ENCODE results near the gene KLHL42. TPM values are rescaled to one million over a fixed set of nuclear protein-coding genes. Genes with fewer than 3 reads are reported as not detected.

KLHL42 gene
- total and polyA plus RNA-seq, 10 of the 15 experiments (the other 5 are each of a cell fraction or from before 2014, with no cell fraction given) = 2.1 to 18.2 (median 13.1) TPM

DNA sequence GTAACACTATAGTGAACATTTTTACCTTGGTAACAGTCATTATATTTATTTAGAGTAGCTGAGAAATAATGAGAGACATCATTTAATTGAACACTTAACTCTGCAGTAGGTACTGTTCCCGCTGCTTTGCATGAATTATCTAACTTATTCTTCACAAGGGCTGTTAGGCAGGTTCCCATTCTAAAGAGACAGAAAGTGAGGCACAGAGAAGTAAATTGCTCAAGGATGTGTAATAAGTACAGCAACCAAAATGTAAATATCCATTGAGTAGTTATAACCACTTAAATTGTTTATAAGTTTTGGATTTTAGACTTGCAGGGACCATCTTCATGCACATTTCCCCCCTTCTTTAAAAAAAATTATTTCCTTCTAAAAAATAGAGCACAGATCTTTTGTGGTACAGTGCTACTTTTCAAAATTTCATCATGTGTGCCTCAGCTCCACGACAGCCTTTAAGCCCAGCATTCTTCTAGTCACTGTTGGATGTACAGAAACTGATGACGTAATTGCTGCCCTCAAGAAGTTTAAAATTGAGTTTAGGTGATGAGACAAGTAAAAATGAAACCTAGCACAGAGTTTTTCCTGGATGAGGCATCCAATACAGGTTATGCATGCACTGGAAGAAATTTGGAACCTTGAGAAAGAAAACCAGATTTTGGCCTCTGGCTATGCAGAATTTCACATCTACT, 6.0 kb downstream of the KLHL42 start (continued):
- TF ChIP-seq RUNX3 (IDR thresholded peaks at IDR 0.05; ENCODE audit: low read length) (no peak), MEF2B (IDR thresholded peaks at IDR 0.05; ENCODE audit: partially characterized antibody, poor library complexity, severe bottlenecking) (no peak), RB1 (IDR thresholded peaks at IDR 0.05; ENCODE audit: borderline replicate concordance) (no peak), BACH1 (IDR thresholded peaks at IDR 0.05; ENCODE audit: borderline replicate concordance) (no peak), KDM1A (IDR thresholded peaks at IDR 0.05; ENCODE audit: borderline replicate concordance) (no peak)
- TF ChIP-seq, protein P1, sequence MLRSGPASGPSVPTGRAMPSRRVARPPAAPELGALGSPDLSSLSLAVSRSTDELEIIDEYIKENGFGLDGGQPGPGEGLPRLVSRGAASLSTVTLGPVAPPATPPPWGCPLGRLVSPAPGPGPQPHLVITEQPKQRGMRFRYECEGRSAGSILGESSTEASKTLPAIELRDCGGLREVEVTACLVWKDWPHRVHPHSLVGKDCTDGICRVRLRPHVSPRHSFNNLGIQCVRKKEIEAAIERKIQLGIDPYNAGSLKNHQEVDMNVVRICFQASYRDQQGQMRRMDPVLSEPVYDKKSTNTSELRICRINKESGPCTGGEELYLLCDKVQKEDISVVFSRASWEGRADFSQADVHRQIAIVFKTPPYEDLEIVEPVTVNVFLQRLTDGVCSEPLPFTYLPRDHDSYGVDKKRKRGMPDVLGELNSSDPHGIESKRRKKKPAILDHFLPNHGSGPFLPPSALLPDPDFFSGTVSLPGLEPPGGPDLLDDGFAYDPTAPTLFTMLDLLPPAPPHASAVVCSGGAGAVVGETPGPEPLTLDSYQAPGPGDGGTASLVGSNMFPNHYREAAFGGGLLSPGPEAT (IDR thresholded peaks at IDR 0.05; ENCODE audit: low read depth) = no peak
- TF ChIP-seq, protein P2, sequence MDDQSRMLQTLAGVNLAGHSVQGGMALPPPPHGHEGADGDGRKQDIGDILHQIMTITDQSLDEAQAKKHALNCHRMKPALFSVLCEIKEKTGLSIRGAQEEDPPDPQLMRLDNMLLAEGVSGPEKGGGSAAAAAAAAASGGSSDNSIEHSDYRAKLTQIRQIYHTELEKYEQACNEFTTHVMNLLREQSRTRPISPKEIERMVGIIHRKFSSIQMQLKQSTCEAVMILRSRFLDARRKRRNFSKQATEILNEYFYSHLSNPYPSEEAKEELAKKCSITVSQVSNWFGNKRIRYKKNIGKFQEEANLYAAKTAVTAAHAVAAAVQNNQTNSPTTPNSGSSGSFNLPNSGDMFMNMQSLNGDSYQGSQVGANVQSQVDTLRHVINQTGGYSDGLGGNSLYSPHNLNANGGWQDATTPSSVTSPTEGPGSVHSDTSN (IDR thresholded peaks at IDR 0.05; ENCODE audit: insufficient replicate concordance, low read depth, low read length) = no peak
- TF ChIP-seq, protein P3, sequence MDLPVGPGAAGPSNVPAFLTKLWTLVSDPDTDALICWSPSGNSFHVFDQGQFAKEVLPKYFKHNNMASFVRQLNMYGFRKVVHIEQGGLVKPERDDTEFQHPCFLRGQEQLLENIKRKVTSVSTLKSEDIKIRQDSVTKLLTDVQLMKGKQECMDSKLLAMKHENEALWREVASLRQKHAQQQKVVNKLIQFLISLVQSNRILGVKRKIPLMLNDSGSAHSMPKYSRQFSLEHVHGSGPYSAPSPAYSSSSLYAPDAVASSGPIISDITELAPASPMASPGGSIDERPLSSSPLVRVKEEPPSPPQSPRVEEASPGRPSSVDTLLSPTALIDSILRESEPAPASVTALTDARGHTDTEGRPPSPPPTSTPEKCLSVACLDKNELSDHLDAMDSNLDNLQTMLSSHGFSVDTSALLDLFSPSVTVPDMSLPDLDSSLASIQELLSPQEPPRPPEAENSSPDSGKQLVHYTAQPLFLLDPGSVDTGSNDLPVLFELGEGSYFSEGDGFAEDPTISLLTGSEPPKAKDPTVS (IDR thresholded peaks at IDR 0.05; ENCODE audit: low read depth, low read length) = no peak
